HG03064 (cell line): ENCODE data around the gene MSANTD1.
"Not testable (repeated sequence)": the region's sequence is repeated elsewhere in the genome, so short reads cannot be mapped to it uniquely, and the experiment has no call there.

ENCODE experiments used
- ATAC-seq: cut with Tn5 transposase; IDR thresholded peaks from one replicate; pipeline ENCODE4 v1.9.1; 2021; ENCODE audit warnings: low read depth; ENCODE audit not compliant: unreplicated experiment

MSANTD1 gene

DNA sequence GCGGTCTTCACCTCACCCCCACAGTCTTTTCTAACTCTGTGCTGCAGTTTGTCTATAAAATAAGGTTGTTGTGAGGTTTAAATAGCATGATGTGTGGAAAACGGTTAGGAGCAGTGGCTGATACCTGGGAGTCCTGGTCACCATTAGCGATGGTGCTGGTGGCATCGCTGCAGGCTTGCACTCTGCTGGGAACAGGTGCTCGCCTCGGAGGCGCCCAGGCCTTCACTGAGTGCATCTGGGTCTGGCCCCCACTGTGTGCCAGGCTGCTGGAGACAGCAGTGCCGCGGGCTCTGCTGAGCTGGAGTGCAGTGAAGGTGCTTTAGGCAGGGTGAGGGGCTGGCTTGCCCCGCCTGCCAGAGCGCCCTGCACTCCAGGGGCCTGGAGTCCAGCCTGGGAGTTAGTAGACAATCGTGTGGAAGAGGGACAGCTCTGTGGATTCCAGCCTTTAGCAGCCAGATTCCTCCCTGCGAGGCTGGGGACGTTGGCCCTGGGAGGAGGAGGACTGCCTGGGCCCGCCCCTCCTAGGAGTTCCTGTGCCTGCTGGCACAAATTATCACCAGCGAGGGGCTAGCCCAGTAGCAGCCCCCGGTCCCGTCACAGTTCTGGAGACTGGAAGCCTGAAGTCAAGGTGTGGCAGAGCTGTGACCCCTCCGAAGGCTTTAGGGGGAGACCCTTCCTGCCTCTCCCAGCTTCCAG, 51.2 kb downstream of the MSANTD1 start:
- no peak for ATAC-seq

DNA sequence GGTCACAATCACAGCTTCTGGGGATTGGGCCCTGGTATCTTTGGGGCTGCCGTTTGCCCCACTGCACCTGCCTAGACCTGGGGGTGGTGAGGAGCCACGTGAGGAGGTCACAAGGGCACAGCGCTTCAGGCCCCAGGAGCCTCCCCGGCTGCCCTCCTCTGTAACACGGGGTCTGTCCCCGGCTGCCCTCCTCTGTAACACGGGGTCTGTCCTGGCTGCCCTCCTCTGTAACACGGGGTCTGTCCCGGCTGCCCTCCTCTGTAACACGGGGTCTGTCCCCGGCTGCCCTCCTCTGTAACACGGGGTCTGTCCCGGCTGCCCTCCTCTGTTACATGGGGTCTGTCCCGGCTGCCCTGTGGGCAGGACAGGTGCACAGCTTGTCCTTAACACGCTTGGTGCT, 51.9 kb downstream of the MSANTD1 start:
- ATAC-seq, result not testable (repeated sequence)

DNA sequence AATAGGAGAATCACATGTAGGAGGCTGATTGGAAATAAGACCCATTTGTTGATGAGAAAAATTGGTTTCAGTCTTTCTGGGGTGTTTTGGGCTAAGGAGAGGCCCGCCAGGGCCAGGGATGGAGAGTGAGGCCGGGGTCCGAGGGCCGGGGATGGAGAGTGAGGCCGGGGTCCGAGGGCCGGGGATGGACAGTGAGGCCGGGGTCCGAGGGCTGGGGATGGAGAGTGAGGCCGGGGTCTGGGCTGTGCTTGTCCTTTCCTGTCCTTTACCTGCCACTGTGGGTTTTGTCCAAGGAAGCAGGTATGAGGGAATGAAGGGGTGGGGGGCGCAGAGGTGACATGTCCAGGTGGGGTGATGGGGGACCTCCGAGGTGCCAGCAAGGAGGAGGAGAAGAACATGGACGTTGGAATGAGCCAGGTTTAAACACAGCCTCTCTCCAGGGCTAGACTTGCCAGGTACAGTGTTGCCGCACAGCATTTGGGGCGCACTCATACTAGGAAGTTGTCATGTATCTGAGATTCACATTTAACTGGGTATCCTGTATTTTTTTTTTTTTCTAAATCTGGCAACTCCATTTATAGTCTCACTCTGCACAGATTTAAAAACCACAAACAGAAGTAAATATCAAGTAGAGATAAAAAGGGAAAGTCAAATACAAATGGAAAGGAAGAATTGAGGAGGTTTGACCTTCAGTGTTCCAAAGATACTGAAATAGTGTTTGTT, 52.7 kb downstream of the MSANTD1 start:
- no peak for ATAC-seq

DNA sequence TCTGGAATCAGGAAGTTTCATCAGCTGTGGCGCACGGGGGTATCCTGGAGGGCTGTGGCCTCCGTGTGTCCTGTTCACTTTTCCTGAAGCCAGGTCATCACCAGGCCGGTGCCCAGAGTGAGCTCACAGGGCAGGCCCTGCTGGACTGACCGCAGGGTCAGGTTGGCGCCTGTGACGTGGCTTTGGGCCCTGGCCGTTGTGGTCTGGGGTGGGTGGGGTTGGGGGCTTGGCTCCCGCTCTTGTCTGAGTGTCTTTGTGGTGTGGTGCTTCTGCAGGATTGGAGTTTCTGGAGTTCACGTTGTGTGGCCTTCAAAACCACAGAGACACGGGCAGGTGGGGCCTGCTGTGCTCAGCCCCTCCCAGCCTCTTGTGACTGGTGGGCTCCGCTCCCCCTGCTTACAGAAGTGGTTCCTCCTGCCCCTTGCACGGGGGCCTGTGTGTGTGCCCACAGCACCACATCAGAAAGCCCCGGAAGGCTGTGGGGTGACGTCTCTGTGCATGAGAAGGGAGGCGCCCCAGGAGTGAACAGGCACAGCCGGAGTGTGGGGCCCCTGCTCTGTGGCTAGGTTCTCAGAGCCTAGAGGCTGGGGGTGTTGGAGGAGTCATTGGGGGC, 53.3 kb downstream of the MSANTD1 start:
- ATAC-seq, result no peak

- no peak for ATAC-seq
Measured at GRCh38 chr4:3302786-3303564, 54.0 kb downstream of the MSANTD1 start.

DNA sequence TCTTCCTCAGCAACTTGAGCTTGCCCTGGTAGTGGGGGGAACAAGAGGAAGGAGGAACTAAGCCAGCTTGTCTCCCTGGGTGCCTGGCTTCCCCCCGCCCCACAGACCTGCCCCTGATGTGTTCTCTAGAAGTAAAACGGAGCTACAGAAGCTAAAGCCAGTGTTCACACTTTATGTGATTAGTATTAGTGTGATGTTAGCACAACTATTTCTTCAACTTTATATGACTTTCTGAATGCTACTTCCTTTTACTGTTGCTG, 54.5 kb downstream of the MSANTD1 start:
- ATAC-seq, result no peak

GRCh38 chr4:3303923-3304710, 55.2 kb downstream of the MSANTD1 start:
- no peak for ATAC-seq

GRCh38 chr4:3304831-3305609, 56.1 kb downstream of the MSANTD1 start:
- no peak for ATAC-seq

DNA sequence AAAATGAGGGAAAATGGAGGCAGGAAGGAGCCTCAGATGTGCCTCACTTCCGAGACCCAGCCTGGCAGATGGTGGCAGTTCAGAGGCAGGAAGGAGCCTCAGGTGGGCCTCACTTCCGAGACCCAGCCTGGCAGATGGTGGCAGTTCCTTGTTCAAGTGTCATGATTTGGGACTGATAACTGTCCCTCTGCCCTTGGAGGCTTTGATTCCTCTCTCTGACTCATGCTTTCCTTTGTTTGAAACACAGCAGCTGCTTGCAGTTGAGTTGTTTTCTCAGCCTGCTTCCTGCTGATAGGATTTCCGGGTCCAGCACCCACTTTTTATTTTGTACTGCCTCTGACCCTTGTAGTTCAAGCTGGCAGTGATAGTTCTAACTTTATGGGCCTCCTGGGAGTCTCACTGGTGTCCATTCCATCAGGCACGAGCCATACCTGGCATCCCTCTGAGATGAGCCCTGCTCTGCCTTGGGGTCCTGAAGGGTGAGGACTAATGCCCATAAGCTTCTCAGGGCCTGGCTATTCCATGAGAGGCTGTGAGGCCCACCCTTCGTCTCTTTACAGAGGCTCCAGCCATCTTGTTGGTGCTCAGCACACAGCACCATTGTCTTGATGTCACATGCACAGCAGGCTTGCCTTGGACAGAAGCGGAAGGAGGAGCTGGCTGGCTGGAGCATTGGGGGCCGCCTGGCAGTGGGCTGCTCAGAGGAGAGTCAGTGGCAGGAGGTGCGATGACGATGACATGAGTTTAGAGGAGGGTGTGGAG, 56.8 kb downstream of the MSANTD1 start:
- ATAC-seq, result no peak
